Nephron progenitor cell (in vitro differentiated cells): Measurements from ENCODE around the gene FBXL13.

Experiments used
- DNase-seq: peaks from one replicate; pipeline ENCODE4 v3.0.0; 2021
- H3K27ac Mint-ChIP-seq: 2 replicates; pipeline ENCODE4 v1.8.0; 2021; ENCODE audit warnings: mild to moderate bottlenecking, moderate library complexity, mixed read lengths
- H3K27me3 Mint-ChIP-seq: 2 replicates; pipeline ENCODE4 v1.8.0; 2021; ENCODE audit warnings: mild to moderate bottlenecking, low read depth, mixed read lengths; ENCODE audit not compliant: poor library complexity
- H3K36me3 Mint-ChIP-seq: 2 replicates; pipeline ENCODE4 v1.8.0; 2021; ENCODE audit warnings: low read depth, mixed read lengths
- H3K4me1 Mint-ChIP-seq: 2 replicates; pipeline ENCODE4 v1.8.0; 2021; ENCODE audit warnings: mixed read lengths
- H3K4me3 Mint-ChIP-seq: 2 replicates; pipeline ENCODE4 v1.8.0; 2021; ENCODE audit warnings: mild to moderate bottlenecking, moderate library complexity, mixed read lengths
- H3K9me3 Mint-ChIP-seq: 2 replicates; pipeline ENCODE4 v1.8.0; 2021; ENCODE audit warnings: mild to moderate bottlenecking, moderate library complexity, mixed read lengths
- CTCF ChIP-seq: fragments of 200-600 bp; sonication (generic); IDR thresholded peaks from 2 replicates; pipeline ENCODE4 v1.5.0; 2021; ENCODE audit warnings: antibody characterized with exemption

FBXL13 gene

GRCh38 chr7:102953406-102953805 lies 121.2 kb downstream of the FBXL13 start:
- H3K9me3 Mint-ChIP-seq: peaks cover 57% of the 10 kb centered on the region
- no peak for DNase-seq
- H3K27me3 Mint-ChIP-seq: peaks cover 5% of the 10 kb centered on the region
- H3K4me3 Mint-ChIP-seq: no peak overlapping the region
- H3K27ac Mint-ChIP-seq: no peak overlapping the region
- peaks cover 53% of the 10 kb centered on the region for H3K36me3 Mint-ChIP-seq
- no peaks in the 10 kb centered on the region for H3K4me1 Mint-ChIP-seq
- no peak for TF ChIP-seq CTCF

- no peak for TF ChIP-seq CTCF
- DNase-seq: no peak
- peaks cover 43% of the 10 kb centered on the region for H3K9me3 Mint-ChIP-seq
Measured at GRCh38 chr7:102951839-102952238, 122.8 kb downstream of the FBXL13 start.

GRCh38 chr7:102944241-102944640 lies 130.4 kb downstream of the FBXL13 start:
- Mint-ChIP-seq H3K4me3 (no peak overlapping the region), H3K4me1 (peaks cover 24% of the 10 kb centered on the region), H3K27ac (no peak overlapping the region), H3K9me3 (no peaks in the 10 kb centered on the region), H3K36me3 (peaks cover 4% of the 10 kb centered on the region), H3K27me3 (no peaks in the 10 kb centered on the region)
- DNase-seq: no peak
- no peak for TF ChIP-seq CTCF

More at GRCh38 chr7:102951839-102952238, 122.8 kb downstream of the FBXL13 start:
- Mint-ChIP-seq H3K36me3 (peaks cover 46% of the 10 kb centered on the region), H3K27ac (no peak overlapping the region), H3K4me3 (no peak overlapping the region), H3K4me1 (no peaks in the 10 kb centered on the region), H3K27me3 (peaks cover 5% of the 10 kb centered on the region)

GRCh38 chr7:102943423-102944169 lies 131.0 kb downstream of the FBXL13 start:
- H3K27ac Mint-ChIP-seq: no peak overlapping the region
- no peaks in the 10 kb centered on the region for H3K27me3 Mint-ChIP-seq
- DNase-seq: no peak
- H3K36me3 Mint-ChIP-seq: peaks cover 4% of the 10 kb centered on the region
- H3K4me1 Mint-ChIP-seq: peaks cover 24% of the 10 kb centered on the region
- H3K9me3 Mint-ChIP-seq: no peaks in the 10 kb centered on the region
- H3K4me3 Mint-ChIP-seq: no peak overlapping the region
- TF ChIP-seq CTCF: no peak

- TF ChIP-seq CTCF: no peak
- no peak for DNase-seq
- no peak overlapping the region for H3K27ac Mint-ChIP-seq
- H3K27me3 Mint-ChIP-seq: no peaks in the 10 kb centered on the region
- H3K36me3 Mint-ChIP-seq: peaks cover 4% of the 10 kb centered on the region
- no peaks in the 10 kb centered on the region for H3K9me3 Mint-ChIP-seq
- H3K4me3 Mint-ChIP-seq: no peak overlapping the region
- H3K4me1 Mint-ChIP-seq: peaks cover 24% of the 10 kb centered on the region
Measured at GRCh38 chr7:102942868-102943267, 131.7 kb downstream of the FBXL13 start.
